AG04450 (cell line): ENCODE results near the gene RBKS. TPM values are rescaled to one million over a fixed set of nuclear protein-coding genes. Genes with fewer than 3 reads are reported as not detected.
"Not testable (repeated sequence)": the region's sequence is repeated elsewhere in the genome, so short reads cannot be mapped to it uniquely, and the experiment has no call there.

Experiments used
- CTCF ChIA-PET: fragments of 300-600, 350-600 bp; formaldehyde crosslinking; extraction: SDS; loops from one replicate; lab custom pipeline; 2022; ENCODE audit warnings: antibody characterized with exemption, inconsistent platforms; lab: Charles Lee
- POLR2A ChIA-PET: fragments of 350-600 bp; formaldehyde crosslinking; extraction: SDS; loops from one replicate; lab custom pipeline; 2021; ENCODE audit warnings: antibody characterized with exemption, inconsistent platforms; lab: Yijun Ruan, JAX
- DNase-seq: peaks from one replicate; pipeline ENCODE4 v3.0.0-alpha.2; 2011; ENCODE audit warnings: low read depth, low spot score
- H3K27ac ChIP-seq: one replicate; pipeline ENCODE4 v1.5.1; 2012; ENCODE audit warnings: low read depth, low read length, control low read depth
- H3K27me3 ChIP-seq: one replicate; pipeline ENCODE4 v1.6.0; 2012; ENCODE audit warnings: low read length; ENCODE audit not compliant: control insufficient read depth, insufficient read depth
- H3K4me3 ChIP-seq: 2 replicates; pipeline ENCODE4 v1.5.1; 2011; ENCODE audit warnings: mild to moderate bottlenecking, low read depth, low read length, control low read depth
- H3K9me3 ChIP-seq: 2 replicates; pipeline ENCODE4 v1.5.1; 2012; ENCODE audit warnings: low read length; ENCODE audit not compliant: control insufficient read depth, insufficient read depth
- CTCF ChIP-seq: IDR thresholded peaks from 2 replicates; pipeline ENCODE4 v1.5.1; 2011; ENCODE audit warnings: low read depth, low read length, control low read depth, inconsistent platforms
- polyA plus RNA-seq: library from polyadenylated mRNA; depleted of rRNA; stranded (reverse); fragments of >200 nt; gene quantifications from 2 replicates; pipeline ENCODE4 v1.2.3, GENCODE V29; 2011

RBKS gene
- polyA plus RNA-seq, 1 experiment: 1.5 TPM

- TF ChIP-seq CTCF: no peak
- POLR2A ChIA-PET: no interaction called here
Measured at GRCh38 chr2:27754831-27755230, 135.4 kb downstream of the RBKS start.

GRCh38 chr2:27754138-27754588, 136.0 kb downstream of the RBKS start:
- ChIA-PET CTCF (interaction anchor here (0.6 to 1.6 kb wide), 18 partner anchors 9 to 812 kb away, joined by 3 to 6 read pairs (median 3); no protein-coding TSS in a partner anchor), POLR2A (no interaction called here)
- Histone ChIP-seq H3K27ac (no peak overlapping the region), H3K9me3 (peaks cover 4% of the 10 kb centered on the region; the same call in 1 of the 2 replicates), H3K27me3 (no peaks in the 10 kb centered on the region), H3K4me3 (no peak overlapping the region)
- DNase-seq: no peak
- peak; percentile 95 for TF ChIP-seq CTCF

More at GRCh38 chr2:27754831-27755230, 135.4 kb downstream of the RBKS start:
- H3K9me3 ChIP-seq: no peaks in the 10 kb centered on the region
- no peak overlapping the region for H3K4me3 ChIP-seq
- no peak for DNase-seq
- CTCF ChIA-PET: interaction anchor here (0.6 to 1.6 kb wide), 16 partner anchors 10 to 812 kb away, joined by 3 to 6 read pairs (median 3); no protein-coding TSS in a partner anchor
- no peak overlapping the region for H3K27ac ChIP-seq
- H3K27me3 ChIP-seq: no peaks in the 10 kb centered on the region

- H3K27me3 ChIP-seq: no peaks in the 10 kb centered on the region
- POLR2A ChIA-PET: no interaction called here
- H3K9me3 ChIP-seq: peaks cover 12% of the 10 kb centered on the region; the same call in 1 of the 2 replicates
Measured at GRCh38 chr2:27752551-27753237, 137.5 kb downstream of the RBKS start.

GRCh38 chr2:27751377-27751776, 138.8 kb downstream of the RBKS start:
- H3K4me3 ChIP-seq: no peak overlapping the region
- DNase-seq: no peak
- TF ChIP-seq CTCF: no peak
- CTCF ChIA-PET: interaction anchor here (0.6 kb wide), 1 partner anchor 702 kb away, joined by 3 read pairs; no protein-coding TSS in a partner anchor
- H3K27ac ChIP-seq: peak overlapping the region; percentile 21
- H3K9me3 ChIP-seq: peaks cover 12% of the 10 kb centered on the region; the same call in 1 of the 2 replicates
- POLR2A ChIA-PET: interaction anchor here (0.6 to 0.7 kb wide), 2 partner anchors 48 to 160 kb away, joined by 3 to 8 read pairs; no protein-coding TSS in a partner anchor
- H3K27me3 ChIP-seq: no peaks in the 10 kb centered on the region

More at GRCh38 chr2:27752551-27753237, 137.5 kb downstream of the RBKS start:
- H3K4me3 ChIP-seq: no peak overlapping the region
- no peak for TF ChIP-seq CTCF
- DNase-seq: no peak
- H3K27ac ChIP-seq: no peak overlapping the region
- CTCF ChIA-PET: no interaction called here

GRCh38 chr2:27748803-27749554, 141.2 kb downstream of the RBKS start:
- POLR2A ChIA-PET, H3K4me3 ChIP-seq, DNase-seq, CTCF ChIA-PET, H3K27me3 ChIP-seq, H3K27ac ChIP-seq: not testable (repeated sequence)
- peaks cover 12% of the 10 kb centered on the region; the same call in 1 of the 2 replicates for H3K9me3 ChIP-seq
